GM23338 (cell line): Measurements from ENCODE around the gene RIMS3. TPM values are rescaled to one million over a fixed set of nuclear protein-coding genes. Genes with fewer than 3 reads are reported as not detected.
"Not testable (repeated sequence)": the region's sequence is repeated elsewhere in the genome, so short reads cannot be mapped to it uniquely, and the experiment has no call there.

Experiments used
- ATAC-seq: fragments of 200-7000 bp; cut with Tn5 transposase; 3 replicates; pipeline ENCODE4 v1.9.1; 2020
- DNase-seq: peaks from one replicate; pipeline ENCODE4 v3.0.0-alpha.2; 2015; ENCODE audit warnings: low spot score
- H2AFZ ChIP-seq: fragments of 200-600 bp; sonication (generic); 2 replicates; pipeline ENCODE4 v1.8.0; 2016; ENCODE audit warnings: antibody characterized with exemption, mild to moderate bottlenecking, moderate library complexity
- H3F3A ChIP-seq: fragments of 200-600 bp; sonication (generic); replicated peaks from 2 replicates; pipeline ENCODE4 v1.8.0; 2017; ENCODE audit warnings: antibody characterized with exemption, mixed run types, low read depth
- H3K27ac ChIP-seq: fragments of 200-600 bp; sonication (generic); 2 replicates; pipeline ENCODE4 v1.6.1; 2016; ENCODE audit warnings: low read depth
- H3K27me3 ChIP-seq: fragments of 200-600 bp; sonication (generic); 2 replicates; pipeline ENCODE4 v1.8.0; 2016; ENCODE audit warnings: mild to moderate bottlenecking, mixed run types, moderate library complexity; ENCODE audit not compliant: insufficient read depth
- H3K36me3 ChIP-seq: fragments of 200-600 bp; sonication (generic); 2 replicates; pipeline ENCODE4 v1.8.0; 2016; ENCODE audit warnings: mild to moderate bottlenecking; ENCODE audit not compliant: insufficient read depth
- H3K4me1 ChIP-seq: fragments of 200-600 bp; sonication (generic); 2 replicates; pipeline ENCODE4 v1.8.0; 2016; ENCODE audit warnings: mild to moderate bottlenecking, moderate library complexity; ENCODE audit not compliant: insufficient read depth
- H3K4me2 ChIP-seq: fragments of 200-600 bp; sonication (generic); 2 replicates; pipeline ENCODE4 v1.7.1; 2017; ENCODE audit warnings: mixed run types
- H3K4me3 ChIP-seq: fragments of 200-600 bp; sonication (generic); 2 replicates; pipeline ENCODE4 v1.6.1; 2016; ENCODE audit warnings: mixed run types
- H3K79me2 ChIP-seq: fragments of 200-600 bp; sonication (generic); replicated peaks from 2 replicates; pipeline ENCODE4 v1.8.0; 2017; ENCODE audit warnings: mild to moderate bottlenecking; ENCODE audit not compliant: insufficient read depth
- H3K9me2 ChIP-seq: fragments of 200-600 bp; sonication (generic); 2 replicates; pipeline ENCODE4 v1.8.0; 2017; ENCODE audit not compliant: insufficient read depth
- H4K20me1 ChIP-seq: fragments of 200-600 bp; sonication (generic); replicated peaks from 2 replicates; pipeline ENCODE4 v1.8.0; 2017; ENCODE audit warnings: mild to moderate bottlenecking; ENCODE audit not compliant: insufficient read depth
- H3K27ac Mint-ChIP-seq: 2 replicates; pipeline ENCODE4 v1.8.0; 2020; ENCODE audit warnings: inconsistent platforms, mild to moderate bottlenecking, moderate library complexity, mixed read lengths
- H3K27me3 Mint-ChIP-seq: 3 replicates; pipeline ENCODE4 v1.8.0; 2022; ENCODE audit warnings: low read depth, mild to moderate bottlenecking, moderate library complexity, mixed read lengths, inconsistent platforms; ENCODE audit not compliant: insufficient read depth, poor library complexity
- H3K36me3 Mint-ChIP-seq: 3 replicates; pipeline ENCODE4 v1.8.0; 2021; ENCODE audit warnings: low read depth, mild to moderate bottlenecking, inconsistent platforms, moderate library complexity, mixed read lengths
- H3K4me1 Mint-ChIP-seq: 3 replicates; pipeline ENCODE4 v1.8.0; 2020; ENCODE audit warnings: mild to moderate bottlenecking, inconsistent platforms, mixed read lengths
- H3K4me3 Mint-ChIP-seq: 3 replicates; pipeline ENCODE4 v1.8.0; 2021; ENCODE audit warnings: moderate library complexity, mild to moderate bottlenecking, inconsistent platforms, mixed read lengths
- H3K9me3 Mint-ChIP-seq: 3 replicates; pipeline ENCODE4 v1.8.0; 2020; ENCODE audit warnings: moderate library complexity, mild to moderate bottlenecking, inconsistent platforms, mixed read lengths
- polyA plus RNA-seq: library from polyadenylated mRNA; unstranded; fragments of >200 nt; fragmentation: Nextera tagmentation; extraction: Ambion mirVana; gene quantifications from 2 replicates; pipeline ENCODE4 v1.2.1, GENCODE V29; 2016
- total RNA-seq: library from RNA; depleted of rRNA; stranded (reverse); fragments of >200 nt; shearing (Covaris generic); gene quantifications from 2 replicates; pipeline ENCODE4 v1.2.3, GENCODE V29; 2014; rRNA removed

RIMS3 gene
- total and polyA plus RNA-seq, 2 experiments from 2014 or later: 8.7 to 27.2 TPM

DNA sequence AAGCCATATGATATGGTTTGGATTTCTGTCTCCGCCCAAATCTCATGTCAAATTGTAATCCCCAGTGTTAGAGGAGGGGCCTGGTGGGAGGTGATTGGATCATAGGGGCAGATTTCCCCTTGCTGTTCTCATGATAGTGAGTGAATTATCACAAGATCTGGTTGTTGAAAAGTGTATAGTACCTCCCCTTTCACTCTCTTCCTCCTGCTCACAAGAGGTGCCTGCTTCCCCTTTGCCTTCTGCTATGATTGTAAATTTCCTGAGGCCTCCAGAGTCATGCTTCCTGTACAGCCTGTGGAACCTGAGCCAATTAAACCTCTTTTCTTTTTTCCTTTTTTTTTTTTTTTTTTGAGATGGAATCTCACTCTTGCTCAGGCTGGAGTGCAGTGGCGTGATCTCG is 90.7 kb downstream of the RIMS3 start:
- not testable (repeated sequence) for H3K27ac ChIP-seq, H3K9me3 Mint-ChIP-seq, H3K27me3 Mint-ChIP-seq, H3K4me3 ChIP-seq, H3K79me2 ChIP-seq, H3K27ac Mint-ChIP-seq, H3K36me3 Mint-ChIP-seq, H3K4me1 Mint-ChIP-seq, H2AFZ ChIP-seq, H3K27me3 ChIP-seq, H3F3A ChIP-seq, H3K4me1 ChIP-seq, H4K20me1 ChIP-seq, H3K9me2 ChIP-seq, H3K36me3 ChIP-seq, DNase-seq, H3K4me2 ChIP-seq, ATAC-seq, H3K4me3 Mint-ChIP-seq

Other genes starting within 250 kb of the RIMS3 start
- 10.0 and 10.8 TPM in 2 replicates for gene ZFP69B, start 215.2 kb downstream of the RIMS3 start, total RNA-seq
- gene ZFP69B, start 215.2 kb downstream of the RIMS3 start, polyA plus RNA-seq: 4.6 and 5.2 TPM in 2 replicates
- 4.6 and 8.2 TPM in 2 replicates for gene ZFP69, start 188.4 kb downstream of the RIMS3 start, total RNA-seq
- gene ZFP69, start 188.4 kb downstream of the RIMS3 start, polyA plus RNA-seq: 2.7 and 5.1 TPM in 2 replicates
- 5.9 and 7.2 TPM in 2 replicates for gene EXO5, start 156.9 kb downstream of the RIMS3 start, total RNA-seq
- 3.8 and 4.4 TPM in 2 replicates for gene EXO5, start 156.9 kb downstream of the RIMS3 start, polyA plus RNA-seq
- gene ZNF684, start 134.0 kb downstream of the RIMS3 start, total RNA-seq: 7.6 and 11.5 TPM in 2 replicates
- gene ZNF684, start 134.0 kb downstream of the RIMS3 start, polyA plus RNA-seq: 4.7 and 8.9 TPM in 2 replicates
- 37.8 and 42.7 TPM in 2 replicates for gene NFYC, start 26.0 kb upstream of the RIMS3 start, total RNA-seq
- gene NFYC, start 26.0 kb upstream of the RIMS3 start, polyA plus RNA-seq: 34.5 and 36.2 TPM in 2 replicates
- gene KCNQ4, start 118.1 kb upstream of the RIMS3 start, total RNA-seq: 2.9 and 3.0 TPM in 2 replicates
- gene KCNQ4, start 118.1 kb upstream of the RIMS3 start, polyA plus RNA-seq: 1.3 and 2.0 TPM in 2 replicates
- gene CITED4, start 196.7 kb upstream of the RIMS3 start, total RNA-seq: 16.4 and 18.7 TPM in 2 replicates
- 2.9 and 7.7 TPM in 2 replicates for gene CITED4, start 196.7 kb upstream of the RIMS3 start, polyA plus RNA-seq